PC-3 (cell line): ENCODE results near the gene BRD9. TPM values are rescaled to one million over a fixed set of nuclear protein-coding genes. Genes with fewer than 3 reads are reported as not detected.
"Not testable (repeated sequence)": the region's sequence is repeated elsewhere in the genome, so short reads cannot be mapped to it uniquely, and the experiment has no call there.

Source experiments
- ATAC-seq: fragments of 200-7000 bp; cut with Tn5 transposase; 2 replicates; pipeline ENCODE4 v1.9.1; 2020; ENCODE audit warnings: mild to moderate bottlenecking, moderate library complexity
- BruUV-seq: library from RNA; stranded (reverse); fragments of 400-500 nt; replicated peaks from 2 replicates; lab custom pipeline; 2021; lab: Mats Ljungman, UMichigan
- CTCF ChIA-PET: fragments of 300-600 bp; sonication (Branson Sonifier 250); formaldehyde crosslinking; loops from one replicate; lab custom pipeline; 2022; ENCODE audit warnings: antibody characterized with exemption; lab: Charles Lee
- POLR2A ChIA-PET: fragments of 300-600 bp; sonication (Branson Sonifier 250); formaldehyde crosslinking; loops from one replicate; lab custom pipeline; 2022; ENCODE audit warnings: antibody characterized with exemption; ENCODE audit not compliant: unreplicated experiment; lab: Charles Lee
- DNase-seq: peaks from one replicate; pipeline ENCODE4 v3.0.0-alpha.2; 2015
- H2AFZ ChIP-seq: fragments of 300-600 bp; sonication (generic); 2 replicates; pipeline ENCODE4 v1.6.0; 2016; ENCODE audit warnings: antibody characterized with exemption, low read length
- H3F3A ChIP-seq: fragments of 300-600 bp; sonication (generic); one replicate; pipeline ENCODE4 v1.6.0; 2017; ENCODE audit warnings: antibody characterized with exemption, low read length, control low read depth, mild to moderate bottlenecking; ENCODE audit not compliant: unreplicated experiment
- H3K27ac ChIP-seq: fragments of 300-600 bp; sonication (generic); 2 replicates; pipeline ENCODE4 v1.5.1; 2016; ENCODE audit warnings: mild to moderate bottlenecking, low read length
- H3K27me3 ChIP-seq: fragments of 300-600 bp; sonication (generic); 2 replicates; pipeline ENCODE4 v1.6.1; 2016; ENCODE audit warnings: low read length, mixed read lengths
- H3K36me3 ChIP-seq: fragments of 300-600 bp; sonication (generic); 2 replicates; pipeline ENCODE4 v1.6.1; 2016; ENCODE audit warnings: low read depth, mixed run types, low read length, mixed read lengths
- H3K4me1 ChIP-seq: fragments of 300-600 bp; sonication (generic); 2 replicates; pipeline ENCODE4 v1.5.1; 2016; ENCODE audit warnings: low read length; ENCODE audit not compliant: insufficient read depth
- H3K4me2 ChIP-seq: fragments of 300-600 bp; sonication (generic); 2 replicates; pipeline ENCODE4 v1.6.0; 2016; ENCODE audit warnings: low read length
- H3K4me3 ChIP-seq: fragments of 300-600 bp; sonication (generic); 2 replicates; pipeline ENCODE4 v1.5.1; 2016; ENCODE audit warnings: mild to moderate bottlenecking, low read length, mixed read lengths
- H3K79me2 ChIP-seq: fragments of 300-600 bp; sonication (generic); 2 replicates; pipeline ENCODE4 v1.6.1; 2017; ENCODE audit warnings: low read length, mixed read lengths
- H3K9ac ChIP-seq: fragments of 300-600 bp; sonication (generic); 2 replicates; pipeline ENCODE4 v1.6.0; 2016; ENCODE audit warnings: mild to moderate bottlenecking, low read length
- H3K9me2 ChIP-seq: fragments of 300-600 bp; sonication (generic); replicated peaks from 2 replicates; pipeline ENCODE4 v1.6.1; 2016; ENCODE audit warnings: mixed run types, low read length, mixed read lengths
- H3K9me3 ChIP-seq: fragments of 300-600 bp; sonication (generic); 2 replicates; pipeline ENCODE4 v1.6.1; 2016; ENCODE audit warnings: low read length, mixed read lengths
- H4K20me1 ChIP-seq: fragments of 300-600 bp; sonication (generic); 2 replicates; pipeline ENCODE4 v1.6.1; 2016; ENCODE audit warnings: low read length, mixed read lengths
- CTCF ChIP-seq: fragments of 300-600 bp; sonication (generic); conservative IDR thresholded peaks from 2 replicates; pipeline ENCODE4 v1.5.1; 2017; ENCODE audit warnings: antibody characterized with exemption, low read depth, mild to moderate bottlenecking, low read length
- EZH2 ChIP-seq: fragments of 300-600 bp; sonication (generic); IDR thresholded peaks from one replicate; pipeline ENCODE4 v1.6.1; 2017; ENCODE audit warnings: antibody characterized with exemption, mild to moderate bottlenecking, low read length; ENCODE audit not compliant: unreplicated experiment
- EZH2phosphoT487 ChIP-seq: fragments of 300-600 bp; sonication (generic); IDR thresholded peaks from 2 replicates; pipeline ENCODE4 v1.6.1; 2018; ENCODE audit warnings: mild to moderate bottlenecking, antibody characterized with exemption, low read length, borderline replicate concordance
- intact Hi-C: fragments of 100-400 bp; cut with micrococcal nuclease; formaldehyde crosslinking; loops from 2 replicates; pipeline ENCODE4 v1.9.0; 2023
- total RNA-seq: library from RNA; depleted of rRNA; stranded (reverse); fragments of >200 nt; gene quantifications from 2 replicates; pipeline ENCODE4 v1.2.3, GENCODE V29; 2014

The BRD9 gene
- total RNA-seq, 1 experiment from 2014 or later: 50.4 TPM

GRCh38 chr5:921456-922435, 29.1 kb upstream of the BRD9 start:
- ChIA-PET POLR2A (no interaction called here), CTCF (no interaction called here)
- H3K27ac ChIP-seq: no peak overlapping the region
- H3F3A ChIP-seq: no peaks in the 10 kb centered on the region
- no peaks in the 10 kb centered on the region for H4K20me1 ChIP-seq
- no peak overlapping the region for H3K9ac ChIP-seq
- H2AFZ ChIP-seq: no peak overlapping the region
- TF ChIP-seq EZH2phosphoT487: no peak
- H3K4me1 ChIP-seq: no peaks in the 10 kb centered on the region
- H3K4me3 ChIP-seq: no peak overlapping the region
- H3K4me2 ChIP-seq: no peak overlapping the region
- no TSS peak for BruUV-seq
- DNase-seq: no peak
- no peaks in the 10 kb centered on the region for H3K27me3 ChIP-seq
- H3K9me3 ChIP-seq: no peaks in the 10 kb centered on the region
- intact Hi-C loops: loop anchor here (5.0 to 10.0 kb wide), 2 partner anchors 91 to 723 kb away; no protein-coding TSS in a partner anchor
- no peak for ATAC-seq
- H3K36me3 ChIP-seq: peaks cover 16% of the 10 kb centered on the region; the same call in 1 of the 2 replicates
- H3K79me2 ChIP-seq: no peaks in the 10 kb centered on the region
- no peaks in the 10 kb centered on the region for H3K9me2 ChIP-seq

GRCh38 chr5:920321-920720, 27.7 kb upstream of the BRD9 start:
- Histone ChIP-seq H3K4me1 (no peaks in the 10 kb centered on the region), H3K36me3 (peaks cover 30% of the 10 kb centered on the region; the same call in 1 of the 2 replicates), H3K9me2 (no peaks in the 10 kb centered on the region), H3K27me3 (no peaks in the 10 kb centered on the region), H3K4me2 (no peak overlapping the region), H4K20me1 (no peaks in the 10 kb centered on the region), H3K9me3 (no peaks in the 10 kb centered on the region), H3K79me2 (no peaks in the 10 kb centered on the region), H3K9ac (no peak overlapping the region), H3K4me3 (no peak overlapping the region), H2AFZ (no peak overlapping the region), H3F3A (no peaks in the 10 kb centered on the region), H3K27ac (no peak overlapping the region)
- no peak for DNase-seq
- intact Hi-C loops: loop anchor here (5.0 to 10.0 kb wide), 2 partner anchors 92 to 724 kb away; no protein-coding TSS in a partner anchor
- no peak for ATAC-seq
- ChIA-PET CTCF (no interaction called here), POLR2A (no interaction called here)
- no TSS peak for BruUV-seq
- TF ChIP-seq CTCF (no peak), EZH2 (no peak), EZH2phosphoT487 (no peak)

GRCh38 chr5:919356-920000, 26.9 kb upstream of the BRD9 start:
- Histone ChIP-seq H3K9ac (no peak overlapping the region), H3K4me3 (no peak overlapping the region), H3K9me3 (no peaks in the 10 kb centered on the region), H3K4me2 (no peak overlapping the region), H3K27me3 (no peaks in the 10 kb centered on the region), H3K79me2 (peaks cover 1% of the 10 kb centered on the region; the same call in 1 of the 2 replicates), H4K20me1 (no peaks in the 10 kb centered on the region), H3K9me2 (no peaks in the 10 kb centered on the region), H3K36me3 (peaks cover 34% of the 10 kb centered on the region; the same call in 1 of the 2 replicates), H3K27ac (no peak overlapping the region), H2AFZ (no peak overlapping the region), H3F3A (no peaks in the 10 kb centered on the region), H3K4me1 (no peaks in the 10 kb centered on the region)
- ChIA-PET POLR2A (no interaction called here), CTCF (no interaction called here)
- BruUV-seq: no TSS peak
- intact Hi-C loops: no loop called here
- DNase-seq: no peak
- ATAC-seq: no peak
- TF ChIP-seq EZH2: no peak
- no peak for TF ChIP-seq EZH2phosphoT487
- TF ChIP-seq CTCF: no peak

GRCh38 chr5:918717-919116, 26.1 kb upstream of the BRD9 start:
- BruUV-seq, ATAC-seq, H3K4me3 ChIP-seq, H3K4me1 ChIP-seq, H3K4me2 ChIP-seq, POLR2A ChIA-PET, CTCF ChIA-PET, H3K9me3 ChIP-seq, H4K20me1 ChIP-seq, intact Hi-C loops, H3K79me2 ChIP-seq, H3F3A ChIP-seq, H2AFZ ChIP-seq, H3K27me3 ChIP-seq, H3K27ac ChIP-seq, DNase-seq, H3K9me2 ChIP-seq, H3K9ac ChIP-seq: not testable (repeated sequence)
- H3K36me3 ChIP-seq: peaks cover 42% of the 10 kb centered on the region
